ENCODE results near the gene GAPVD1. TPM values are rescaled to one million over a fixed set of nuclear protein-coding genes. Genes with fewer than 3 reads are reported as not detected.
"Not testable (repeated sequence)": the region's sequence is repeated elsewhere in the genome, so short reads cannot be mapped to it uniquely, and the experiment has no call there.

Gene GAPVD1
- total and polyA plus RNA-seq, 12 donors: 6.9 to 40.0 (median 34.5) TPM

DNA sequence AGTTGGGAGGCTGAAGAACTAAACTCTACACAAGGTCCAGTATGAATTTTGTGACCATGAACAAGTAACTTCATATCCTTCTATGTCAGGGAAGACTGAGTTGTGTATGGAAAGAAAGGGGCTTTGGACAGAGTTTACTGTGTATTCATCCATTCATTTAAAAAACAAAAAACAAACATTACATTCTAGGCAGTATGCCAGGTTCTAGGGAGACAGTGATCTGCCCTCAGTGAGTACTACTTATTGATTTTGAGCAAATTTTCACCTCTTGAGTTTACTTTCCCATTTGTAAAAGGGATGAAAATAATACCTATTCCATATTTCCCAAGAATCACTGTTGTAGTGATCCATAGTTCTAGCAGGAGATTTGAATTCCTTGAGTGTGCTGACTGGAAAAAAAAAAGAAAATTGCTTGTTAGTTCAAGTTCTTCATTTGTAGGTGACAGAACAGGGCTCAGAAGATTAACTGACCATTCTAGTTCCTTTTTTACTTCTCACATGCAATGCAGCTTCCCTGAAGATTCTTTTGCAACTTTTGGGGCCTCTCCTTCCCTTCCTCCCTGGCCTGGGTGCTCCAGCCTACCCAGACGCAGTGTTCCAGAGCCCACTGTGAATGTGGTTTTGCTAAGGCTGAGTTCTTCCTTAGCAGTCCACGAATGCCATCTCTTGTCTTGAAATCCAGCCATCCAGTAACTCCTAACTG is 2.6 kb upstream of the GAPVD1 start:
- Histone ChIP-seq H3K4me3 (no peak overlapping the region), H3K9me3 (no peaks in the 10 kb centered on the region), H3K36me3 (peaks cover 0 to 8% (median 0%) of the 10 kb centered on the region in 9 donors), H3K4me1 (peaks cover 0 to 51% (median 16%) of the 10 kb centered on the region in 9 donors), H3K27me3 (no peaks in the 10 kb centered on the region), H3K27ac (peak overlapping the region in 2 of 10 donors; percentile 16 to 95)
- TF ChIP-seq, protein P1, sequence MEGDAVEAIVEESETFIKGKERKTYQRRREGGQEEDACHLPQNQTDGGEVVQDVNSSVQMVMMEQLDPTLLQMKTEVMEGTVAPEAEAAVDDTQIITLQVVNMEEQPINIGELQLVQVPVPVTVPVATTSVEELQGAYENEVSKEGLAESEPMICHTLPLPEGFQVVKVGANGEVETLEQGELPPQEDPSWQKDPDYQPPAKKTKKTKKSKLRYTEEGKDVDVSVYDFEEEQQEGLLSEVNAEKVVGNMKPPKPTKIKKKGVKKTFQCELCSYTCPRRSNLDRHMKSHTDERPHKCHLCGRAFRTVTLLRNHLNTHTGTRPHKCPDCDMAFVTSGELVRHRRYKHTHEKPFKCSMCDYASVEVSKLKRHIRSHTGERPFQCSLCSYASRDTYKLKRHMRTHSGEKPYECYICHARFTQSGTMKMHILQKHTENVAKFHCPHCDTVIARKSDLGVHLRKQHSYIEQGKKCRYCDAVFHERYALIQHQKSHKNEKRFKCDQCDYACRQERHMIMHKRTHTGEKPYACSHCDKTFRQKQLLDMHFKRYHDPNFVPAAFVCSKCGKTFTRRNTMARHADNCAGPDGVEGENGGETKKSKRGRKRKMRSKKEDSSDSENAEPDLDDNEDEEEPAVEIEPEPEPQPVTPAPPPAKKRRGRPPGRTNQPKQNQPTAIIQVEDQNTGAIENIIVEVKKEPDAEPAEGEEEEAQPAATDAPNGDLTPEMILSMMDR (IDR thresholded peaks at IDR 0.05): no peak
- 61 to 81% methylated on average over 2 of the region's 2 CpGs for WGBS, 2 donors
- DNase-seq (no peak), ATAC-seq (no peak)
- intact Hi-C loops (cut with DNase I): loop anchor here in 3 of 10 donors (5.0 to 10.0 kb wide), 2 partner anchors 113 to 116 kb away; no protein-coding TSS in a partner anchor

DNA sequence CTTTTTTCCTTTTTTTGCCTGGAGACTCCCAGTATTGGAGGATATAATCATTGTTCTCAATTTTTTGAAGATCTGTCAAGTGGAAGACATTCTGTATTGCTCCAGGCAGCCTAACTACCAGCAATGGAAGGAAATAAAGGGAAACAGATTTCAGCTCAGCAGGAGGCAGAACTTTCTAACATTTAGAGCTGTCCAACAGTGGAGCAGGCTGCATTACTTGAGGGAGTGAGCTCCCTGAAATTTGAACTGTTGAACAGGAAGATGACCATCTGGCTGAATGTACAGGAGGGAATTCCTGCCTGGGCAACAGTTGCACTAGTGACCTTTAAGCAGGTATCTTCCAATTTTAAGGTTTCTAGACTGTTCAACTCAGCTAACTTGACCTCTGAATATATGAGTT is 1.1 kb upstream of the GAPVD1 start:
- Histone ChIP-seq H3K27ac (peak overlapping the region in 1 of 10 donors; percentile 95), H3K27me3 (no peaks in the 10 kb centered on the region)
- intact Hi-C loops (cut with DNase I): no loop called here

DNA sequence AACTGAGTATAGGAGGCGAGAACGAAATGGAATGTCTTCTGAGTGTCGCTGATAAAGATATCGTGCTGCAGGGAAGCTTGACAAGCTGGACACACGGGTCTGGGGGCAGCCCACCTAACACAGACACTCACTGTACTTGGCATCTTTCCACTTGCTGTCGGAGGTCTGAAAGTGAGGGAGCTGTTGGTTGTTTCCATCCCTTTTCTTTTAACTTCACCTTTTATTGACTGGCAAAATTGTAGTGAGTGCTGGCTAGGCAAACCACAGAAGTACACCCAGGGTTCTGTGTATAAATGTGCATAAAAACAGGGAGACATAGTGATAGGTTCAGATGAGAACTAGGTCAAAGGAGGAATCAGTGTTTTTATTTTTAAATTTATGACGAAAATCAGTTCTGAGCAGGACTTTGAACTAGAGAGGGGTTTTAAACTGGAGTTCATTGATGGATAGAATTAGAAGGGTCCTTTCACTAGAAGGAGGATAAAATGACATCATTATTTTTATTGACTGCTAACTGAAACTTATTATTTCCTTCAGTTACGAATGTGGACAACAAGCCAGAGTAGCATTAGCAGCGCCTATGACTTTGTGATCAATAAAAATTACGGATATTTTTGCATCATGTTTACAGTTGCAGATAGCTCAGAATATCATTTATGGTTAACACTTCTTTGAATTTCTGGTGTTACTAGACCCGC is 817 bp downstream of the GAPVD1 start:
- intact Hi-C loops (cut with DNase I): no loop called here
- Histone ChIP-seq H3K4me1 (peaks cover 0 to 59% (median 26%) of the 10 kb centered on the region in 9 donors), H3K27me3 (no peaks in the 10 kb centered on the region), H3K27ac (peak overlapping the region in 9 of 10 donors; percentile 73 to 95 (median 85)), H3K9me3 (no peaks in the 10 kb centered on the region), H3K36me3 (peaks cover 0 to 26% (median 0%) of the 10 kb centered on the region in 9 donors), H3K4me3 (peak overlapping the region; percentile 68 to 99 (median 94))
- TF ChIP-seq, protein P1 (IDR thresholded peaks at IDR 0.05): no peak
- ATAC-seq (peak in 2 of 8 donors; percentile 4 to 13), DNase-seq (no peak)
- WGBS, 2 donors: 24 to 26% methylated on average over 11 of the region's 11 CpGs

More for the DNA sequence above, 1.1 kb upstream of the GAPVD1 start:
- no peaks in the 10 kb centered on the region for H3K9me3 ChIP-seq
- peaks cover 0 to 15% (median 0%) of the 10 kb centered on the region in 9 donors for H3K36me3 ChIP-seq
- DNase-seq (no peak), ATAC-seq (no peak)
- TF ChIP-seq, protein P1 (IDR thresholded peaks at IDR 0.05): no peak
- no peak overlapping the region for H3K4me3 ChIP-seq
- H3K4me1 ChIP-seq: peaks cover 0 to 59% (median 26%) of the 10 kb centered on the region in 9 donors

DNA sequence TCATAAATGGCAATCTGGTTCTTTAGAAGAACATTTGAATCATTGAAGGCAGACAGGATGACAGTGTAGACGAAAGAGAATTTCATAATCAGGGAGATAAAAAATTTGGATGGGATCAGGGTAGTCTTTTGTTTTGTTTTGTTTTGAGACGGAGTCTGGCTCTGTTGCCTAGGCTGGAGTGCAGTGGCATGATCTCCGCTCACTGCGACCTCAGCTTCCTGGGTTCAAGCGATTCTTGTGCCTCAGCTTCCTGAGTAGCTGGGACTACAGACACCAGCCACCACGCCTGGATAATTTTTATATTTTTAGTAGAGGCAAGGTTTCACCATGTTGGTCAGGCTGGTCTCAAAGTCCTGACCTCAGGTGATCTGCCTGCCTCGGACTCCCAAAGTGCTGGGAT is 2.4 kb downstream of the GAPVD1 start:
- H3K27ac ChIP-seq; intact Hi-C loops (cut with DNase I); H3K4me3 ChIP-seq; ATAC-seq; H3K27me3 ChIP-seq; H3K9me3 ChIP-seq; DNase-seq: not testable (repeated sequence)
- 67 to 72% methylated on average over 7 of the region's 7 CpGs for WGBS, 2 donors
- peaks cover 0 to 33% (median 0%) of the 10 kb centered on the region in 9 donors for H3K36me3 ChIP-seq
- peaks cover 0 to 58% (median 34%) of the 10 kb centered on the region in 9 donors for H3K4me1 ChIP-seq
